DND-41 (cell line): ENCODE results near the gene DNAH17.

Experiments
- ATAC-seq: fragments of 200-7000 bp; cut with Tn5 transposase; 3 replicates; pipeline ENCODE4 v1.9.1; 2021; ENCODE audit warnings: low read depth; ENCODE audit not compliant: insufficient read depth
- DNase-seq: peaks from one replicate; pipeline ENCODE4 v3.0.0-alpha.2; 2020
- H2AFZ ChIP-seq: 2 replicates; pipeline ENCODE4 v1.6.0; 2012; ENCODE audit warnings: low read depth, low read length
- H3K27ac ChIP-seq: 2 replicates; pipeline ENCODE4 v1.5.1; 2012; ENCODE audit warnings: low read length, inconsistent platforms
- H3K27me3 ChIP-seq: fragments of 200-600 bp; sonication (generic); 2 replicates; pipeline ENCODE4 v1.6.0; 2012; ENCODE audit warnings: low read length, mild to moderate bottlenecking, inconsistent platforms; ENCODE audit not compliant: insufficient read depth, poor library complexity
- H3K36me3 ChIP-seq: 2 replicates; pipeline ENCODE4 v1.5.1; 2012; ENCODE audit warnings: low read length, inconsistent platforms; ENCODE audit not compliant: insufficient read depth
- H3K4me1 ChIP-seq: 2 replicates; pipeline ENCODE4 v1.5.1; 2012; ENCODE audit warnings: mild to moderate bottlenecking, low read length; ENCODE audit not compliant: insufficient read depth
- H3K4me2 ChIP-seq: 2 replicates; pipeline ENCODE4 v1.6.0; 2012; ENCODE audit warnings: mild to moderate bottlenecking, moderate library complexity, low read length, inconsistent platforms; ENCODE audit not compliant: insufficient read depth
- H3K4me3 ChIP-seq, 2 experiments: fragments of 200-600 bp in 1 of 2; shearing (Covaris generic) in 1 of 2; 2 replicates each; pipeline ENCODE4 v1.5.1; 2012 to 2016; ENCODE audit warnings: inconsistent platforms in 2 of 2, low read length in 2 of 2, mild to moderate bottlenecking in 2 of 2, low read depth in 1 of 2, moderate library complexity in 1 of 2
- H3K79me2 ChIP-seq: 2 replicates; pipeline ENCODE4 v1.6.0; 2012; ENCODE audit warnings: low read length, inconsistent platforms; ENCODE audit not compliant: insufficient read depth
- H3K9ac ChIP-seq: 2 replicates; pipeline ENCODE4 v1.6.0; 2012; ENCODE audit warnings: low read depth, mild to moderate bottlenecking, inconsistent platforms, low read length, moderate library complexity
- H3K9me3 ChIP-seq: 2 replicates; pipeline ENCODE4 v1.5.1; 2012; ENCODE audit warnings: low read length, moderate library complexity, mild to moderate bottlenecking, inconsistent platforms; ENCODE audit not compliant: insufficient read depth, severe bottlenecking
- H4K20me1 ChIP-seq: 2 replicates; pipeline ENCODE4 v1.6.0; 2012; ENCODE audit warnings: low read length; ENCODE audit not compliant: insufficient read depth
- EZH2 ChIP-seq: IDR thresholded peaks from 3 replicates; pipeline ENCODE4 v1.6.1; 2012; ENCODE audit warnings: borderline replicate concordance, low read depth, mild to moderate bottlenecking, moderate library complexity, low read length, inconsistent platforms; ENCODE audit not compliant: severe bottlenecking
- TF ChIP-seq, protein P1 (sequence below): IDR thresholded peaks from 2 replicates; pipeline ENCODE4 v1.5.1; 2012; ENCODE audit warnings: borderline replicate concordance, low read length, moderate library complexity, mild to moderate bottlenecking; ENCODE audit not compliant: poor library complexity, severe bottlenecking; ENCODE audit errors: extremely low read depth

DNAH17 gene

DNA sequence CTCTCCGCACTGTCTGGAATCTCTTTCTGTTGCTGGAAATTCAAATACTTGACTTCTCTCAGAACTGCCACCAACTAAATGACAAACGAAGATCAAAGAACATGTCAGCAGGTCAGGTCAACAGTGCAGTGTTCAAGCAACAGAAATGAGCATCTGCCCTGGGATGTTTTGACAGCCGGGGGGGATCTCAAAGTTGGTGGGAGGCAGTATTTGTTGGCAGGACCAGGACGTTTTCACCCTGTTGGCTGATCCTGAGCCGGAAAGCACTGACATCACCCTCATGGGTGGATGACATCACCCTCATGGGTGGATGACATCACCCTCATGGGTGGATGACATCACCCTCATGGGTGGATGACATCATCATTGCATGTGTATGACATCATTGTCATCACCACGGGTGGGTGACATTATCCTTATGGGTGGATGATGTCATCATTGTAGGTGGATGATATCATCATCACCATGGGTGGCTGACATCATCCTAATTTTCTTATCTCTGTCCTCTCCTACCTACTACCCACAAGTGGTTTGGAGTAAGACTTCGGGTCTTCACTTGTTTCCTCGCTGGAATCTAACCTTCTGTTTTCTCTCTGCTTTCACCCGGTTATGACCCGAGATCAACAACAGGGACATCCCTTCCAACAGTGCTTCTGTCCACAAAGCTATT, 18.9 kb downstream of the DNAH17 start:
- TF ChIP-seq, protein P1, sequence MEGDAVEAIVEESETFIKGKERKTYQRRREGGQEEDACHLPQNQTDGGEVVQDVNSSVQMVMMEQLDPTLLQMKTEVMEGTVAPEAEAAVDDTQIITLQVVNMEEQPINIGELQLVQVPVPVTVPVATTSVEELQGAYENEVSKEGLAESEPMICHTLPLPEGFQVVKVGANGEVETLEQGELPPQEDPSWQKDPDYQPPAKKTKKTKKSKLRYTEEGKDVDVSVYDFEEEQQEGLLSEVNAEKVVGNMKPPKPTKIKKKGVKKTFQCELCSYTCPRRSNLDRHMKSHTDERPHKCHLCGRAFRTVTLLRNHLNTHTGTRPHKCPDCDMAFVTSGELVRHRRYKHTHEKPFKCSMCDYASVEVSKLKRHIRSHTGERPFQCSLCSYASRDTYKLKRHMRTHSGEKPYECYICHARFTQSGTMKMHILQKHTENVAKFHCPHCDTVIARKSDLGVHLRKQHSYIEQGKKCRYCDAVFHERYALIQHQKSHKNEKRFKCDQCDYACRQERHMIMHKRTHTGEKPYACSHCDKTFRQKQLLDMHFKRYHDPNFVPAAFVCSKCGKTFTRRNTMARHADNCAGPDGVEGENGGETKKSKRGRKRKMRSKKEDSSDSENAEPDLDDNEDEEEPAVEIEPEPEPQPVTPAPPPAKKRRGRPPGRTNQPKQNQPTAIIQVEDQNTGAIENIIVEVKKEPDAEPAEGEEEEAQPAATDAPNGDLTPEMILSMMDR, result no peak
- TF ChIP-seq EZH2, result no peak
- H2AFZ ChIP-seq, result no peak overlapping the region
- no peak overlapping the region for H3K27ac ChIP-seq
- ATAC-seq, result no peak
- no peaks in the 10 kb centered on the region for H4K20me1 ChIP-seq
- no peaks in the 10 kb centered on the region for H3K79me2 ChIP-seq
- H3K9me3 ChIP-seq, result no peaks in the 10 kb centered on the region
- no peaks in the 10 kb centered on the region for H3K27me3 ChIP-seq
- no peak for DNase-seq
- H3K4me3 ChIP-seq, result no peak overlapping the region
- no peaks in the 10 kb centered on the region for H3K4me1 ChIP-seq
- H3K9ac ChIP-seq, result no peak overlapping the region
- H3K36me3 ChIP-seq, result no peaks in the 10 kb centered on the region
- no peak overlapping the region for H3K4me2 ChIP-seq

DNA sequence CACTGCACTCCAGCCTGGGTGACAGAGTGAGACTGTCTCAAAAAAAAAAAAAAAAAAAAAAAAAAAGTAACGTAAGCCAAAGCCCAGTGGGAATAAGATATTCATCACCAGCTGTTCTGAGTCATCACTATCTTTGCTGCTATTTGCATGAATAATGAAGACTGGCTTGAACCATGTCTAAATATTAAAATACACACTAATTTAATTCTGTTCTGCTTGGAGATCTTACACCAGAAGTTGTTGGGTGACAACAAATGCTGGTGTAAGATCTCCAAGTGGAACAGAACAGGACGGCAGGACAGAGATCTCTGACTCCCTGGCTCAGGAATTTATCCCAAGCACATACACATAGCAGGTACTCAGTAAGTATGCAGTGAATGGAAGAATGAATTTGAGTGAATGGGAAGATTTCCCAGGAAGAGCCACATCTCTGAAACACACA, 19.6 kb downstream of the DNAH17 start:
- H3K36me3 ChIP-seq, result no peaks in the 10 kb centered on the region
- no peaks in the 10 kb centered on the region for H3K4me1 ChIP-seq
- H3K79me2 ChIP-seq, result no peaks in the 10 kb centered on the region
- DNase-seq (no peak), ATAC-seq (no peak)
- H3K27me3 ChIP-seq, result peaks cover 2% of the 10 kb centered on the region
- H3K9me3 ChIP-seq, result no peaks in the 10 kb centered on the region
- H3K27ac ChIP-seq, result no peak overlapping the region
- H3K4me3 ChIP-seq, result no peak overlapping the region
- no peak overlapping the region for H3K4me2 ChIP-seq
- TF ChIP-seq, protein P1, result no peak
- TF ChIP-seq EZH2, result no peak
- no peaks in the 10 kb centered on the region for H4K20me1 ChIP-seq
- H3K9ac ChIP-seq, result no peak overlapping the region
- H2AFZ ChIP-seq, result no peak overlapping the region

DNA sequence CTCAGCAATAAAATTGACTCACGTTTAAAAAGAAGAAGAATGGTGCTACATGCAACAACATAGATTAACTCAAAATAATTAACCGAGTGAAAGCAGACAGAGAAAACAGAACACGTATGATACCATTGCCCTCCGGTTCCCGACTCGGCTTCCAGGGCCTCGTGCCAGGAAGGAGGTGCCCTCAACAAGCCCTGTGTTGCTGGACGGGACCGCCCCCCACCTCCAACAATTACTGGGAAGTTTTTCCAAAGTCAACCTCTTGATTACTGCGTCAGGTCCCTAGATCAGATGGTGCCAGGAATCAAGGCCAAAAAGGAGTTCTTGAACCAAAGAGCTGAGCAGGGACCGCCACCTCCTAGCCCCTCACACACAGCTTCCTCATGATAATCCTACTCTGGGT, 20.4 kb downstream of the DNAH17 start:
- Histone ChIP-seq H3K9ac (no peak overlapping the region), H2AFZ (no peak overlapping the region), H4K20me1 (no peaks in the 10 kb centered on the region), H3K4me2 (no peak overlapping the region), H3K79me2 (no peaks in the 10 kb centered on the region), H3K36me3 (no peaks in the 10 kb centered on the region), H3K27ac (no peak overlapping the region), H3K4me3 (no peak overlapping the region), H3K4me1 (no peaks in the 10 kb centered on the region), H3K9me3 (no peaks in the 10 kb centered on the region), H3K27me3 (peaks cover 2% of the 10 kb centered on the region)
- ATAC-seq (no peak), DNase-seq (no peak)
- no peak for TF ChIP-seq EZH2
- TF ChIP-seq, protein P1, result no peak
